Measurements from ENCODE around the gene TMEM120B. TPM values are rescaled to one million over a fixed set of nuclear protein-coding genes. Genes with fewer than 3 reads are reported as not detected.

Gene TMEM120B
- total and polyA plus RNA-seq, 2 of the 13 experiments (the other 11 are each of a cell fraction or from before 2014, with no cell fraction given): 7.1 to 12.9 TPM

DNA sequence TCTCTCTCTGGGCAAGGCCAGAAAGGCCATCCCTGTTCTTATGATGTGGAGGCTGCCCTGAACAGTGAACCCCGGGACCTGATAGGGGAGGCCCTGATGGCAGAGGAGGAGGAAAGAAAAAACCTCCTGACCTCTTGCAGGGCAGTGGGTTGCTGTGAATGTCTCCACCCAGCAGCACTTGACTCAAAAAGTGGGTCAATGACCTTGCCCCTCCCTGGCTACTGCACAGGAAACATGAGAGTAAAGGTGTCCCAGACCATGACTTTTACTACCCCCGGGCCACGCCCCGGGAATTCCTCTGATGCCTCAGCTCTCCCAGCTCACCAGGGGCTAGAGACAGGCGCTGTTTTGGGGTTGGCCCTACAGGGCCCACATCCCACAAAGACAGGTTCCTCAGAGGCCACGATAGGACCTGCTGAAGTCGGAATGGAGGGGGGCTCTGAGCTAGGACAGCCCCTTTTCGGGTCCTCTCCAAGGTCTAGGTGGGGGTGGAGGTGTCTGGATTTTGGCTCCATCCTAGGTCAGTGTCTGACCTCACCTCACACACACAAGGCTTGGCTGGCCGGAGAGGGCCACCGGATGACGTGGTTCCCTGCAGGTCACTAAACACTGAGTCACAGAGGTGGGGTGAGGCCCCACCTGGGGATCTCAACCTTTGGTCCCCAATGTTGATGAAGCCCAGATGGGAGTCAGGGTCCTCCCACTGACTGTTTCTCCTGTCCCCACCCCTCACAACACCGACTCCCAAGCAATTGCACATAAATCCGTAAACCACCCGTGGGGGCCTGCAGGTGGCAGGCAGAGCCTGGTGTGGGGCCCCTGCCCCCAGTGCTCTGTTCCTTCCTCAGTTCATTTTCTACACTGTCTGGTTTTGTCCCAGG is 79.4 kb downstream of the TMEM120B start (continued):
- TF ChIP-seq GABPA (IDR thresholded peaks at IDR 0.05; ENCODE audit: low read depth, low read length) (no peak), GABPA (CRISPR knock-in tag; IDR thresholded peaks at IDR 0.05; ENCODE audit: low read depth) (peak; percentile 41; the same call in 1 of the 2 replicates), TEAD3 (CRISPR knock-in tag; optimal IDR thresholded peaks at IDR 0.05; ENCODE audit: borderline replicate concordance) (peak; percentile 53), NPAS2 (CRISPR knock-in tag; IDR thresholded peaks at IDR 0.05; ENCODE audit: borderline replicate concordance) (no peak), STAT5B (CRISPR knock-in tag; IDR thresholded peaks at IDR 0.05) (no peak), DNMT3B (CRISPR knock-in tag; conservative IDR thresholded peaks at IDR 0.05) (no peak), KLF16 (CRISPR knock-in tag; IDR thresholded peaks at IDR 0.05) (no peak), MXI1 (IDR thresholded peaks at IDR 0.05; ENCODE audit: borderline replicate concordance, low read depth, low read length) (peak; percentile 24; the same call in 1 of the 3 replicates), ZNF510 (CRISPR knock-in tag; IDR thresholded peaks at IDR 0.05; ENCODE audit: low read depth) (no peak; the same call in 1 of the 2 replicates), ZNF329 (CRISPR knock-in tag; IDR thresholded peaks at IDR 0.05; ENCODE audit: low read depth) (no peak), ARNT2 (CRISPR knock-in tag; IDR thresholded peaks at IDR 0.05; ENCODE audit: low read depth) (no peak), HDAC1 (CRISPR knock-in tag; IDR thresholded peaks at IDR 0.05) (peak; percentile 53), ZNF24 (IDR thresholded peaks at IDR 0.05) (no peak), ETV6 (CRISPR knock-in tag; conservative IDR thresholded peaks at IDR 0.05) (no peak; the same call in 1 of the 2 replicates), PLRG1 (conservative IDR thresholded peaks at IDR 0.05) (no peak), ELF3 (CRISPR knock-in tag; IDR thresholded peaks at IDR 0.05) (no peak; the same call in 1 of the 2 replicates)
- TF ChIP-seq, protein P1, sequence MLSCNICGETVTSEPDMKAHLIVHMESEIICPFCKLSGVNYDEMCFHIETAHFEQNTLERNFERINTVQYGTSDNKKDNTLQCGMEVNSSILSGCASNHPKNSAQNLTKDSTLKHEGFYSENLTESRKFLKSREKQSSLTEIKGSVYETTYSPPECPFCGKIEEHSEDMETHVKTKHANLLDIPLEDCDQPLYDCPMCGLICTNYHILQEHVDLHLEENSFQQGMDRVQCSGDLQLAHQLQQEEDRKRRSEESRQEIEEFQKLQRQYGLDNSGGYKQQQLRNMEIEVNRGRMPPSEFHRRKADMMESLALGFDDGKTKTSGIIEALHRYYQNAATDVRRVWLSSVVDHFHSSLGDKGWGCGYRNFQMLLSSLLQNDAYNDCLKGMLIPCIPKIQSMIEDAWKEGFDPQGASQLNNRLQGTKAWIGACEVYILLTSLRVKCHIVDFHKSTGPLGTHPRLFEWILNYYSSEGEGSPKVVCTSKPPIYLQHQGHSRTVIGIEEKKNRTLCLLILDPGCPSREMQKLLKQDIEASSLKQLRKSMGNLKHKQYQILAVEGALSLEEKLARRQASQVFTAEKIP (CRISPR knock-in tag; IDR thresholded peaks at IDR 0.05; ENCODE audit: borderline replicate concordance): no peak
- TF ChIP-seq, protein P2, sequence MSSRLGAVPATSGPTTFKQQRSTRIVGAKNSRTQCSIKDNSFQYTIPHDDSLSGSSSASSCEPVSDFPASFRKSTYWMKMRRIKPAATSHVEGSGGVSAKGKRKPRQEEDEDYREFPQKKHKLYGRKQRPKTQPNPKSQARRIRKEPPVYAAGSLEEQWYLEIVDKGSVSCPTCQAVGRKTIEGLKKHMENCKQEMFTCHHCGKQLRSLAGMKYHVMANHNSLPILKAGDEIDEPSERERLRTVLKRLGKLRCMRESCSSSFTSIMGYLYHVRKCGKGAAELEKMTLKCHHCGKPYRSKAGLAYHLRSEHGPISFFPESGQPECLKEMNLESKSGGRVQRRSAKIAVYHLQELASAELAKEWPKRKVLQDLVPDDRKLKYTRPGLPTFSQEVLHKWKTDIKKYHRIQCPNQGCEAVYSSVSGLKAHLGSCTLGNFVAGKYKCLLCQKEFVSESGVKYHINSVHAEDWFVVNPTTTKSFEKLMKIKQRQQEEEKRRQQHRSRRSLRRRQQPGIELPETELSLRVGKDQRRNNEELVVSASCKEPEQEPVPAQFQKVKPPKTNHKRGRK (CRISPR knock-in tag; IDR thresholded peaks at IDR 0.05): no peak
- TF ChIP-seq, protein P3, sequence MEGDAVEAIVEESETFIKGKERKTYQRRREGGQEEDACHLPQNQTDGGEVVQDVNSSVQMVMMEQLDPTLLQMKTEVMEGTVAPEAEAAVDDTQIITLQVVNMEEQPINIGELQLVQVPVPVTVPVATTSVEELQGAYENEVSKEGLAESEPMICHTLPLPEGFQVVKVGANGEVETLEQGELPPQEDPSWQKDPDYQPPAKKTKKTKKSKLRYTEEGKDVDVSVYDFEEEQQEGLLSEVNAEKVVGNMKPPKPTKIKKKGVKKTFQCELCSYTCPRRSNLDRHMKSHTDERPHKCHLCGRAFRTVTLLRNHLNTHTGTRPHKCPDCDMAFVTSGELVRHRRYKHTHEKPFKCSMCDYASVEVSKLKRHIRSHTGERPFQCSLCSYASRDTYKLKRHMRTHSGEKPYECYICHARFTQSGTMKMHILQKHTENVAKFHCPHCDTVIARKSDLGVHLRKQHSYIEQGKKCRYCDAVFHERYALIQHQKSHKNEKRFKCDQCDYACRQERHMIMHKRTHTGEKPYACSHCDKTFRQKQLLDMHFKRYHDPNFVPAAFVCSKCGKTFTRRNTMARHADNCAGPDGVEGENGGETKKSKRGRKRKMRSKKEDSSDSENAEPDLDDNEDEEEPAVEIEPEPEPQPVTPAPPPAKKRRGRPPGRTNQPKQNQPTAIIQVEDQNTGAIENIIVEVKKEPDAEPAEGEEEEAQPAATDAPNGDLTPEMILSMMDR (CRISPR knock-in tag; IDR thresholded peaks at IDR 0.05): peak; percentile 34
- TF ChIP-seq, protein P4, sequence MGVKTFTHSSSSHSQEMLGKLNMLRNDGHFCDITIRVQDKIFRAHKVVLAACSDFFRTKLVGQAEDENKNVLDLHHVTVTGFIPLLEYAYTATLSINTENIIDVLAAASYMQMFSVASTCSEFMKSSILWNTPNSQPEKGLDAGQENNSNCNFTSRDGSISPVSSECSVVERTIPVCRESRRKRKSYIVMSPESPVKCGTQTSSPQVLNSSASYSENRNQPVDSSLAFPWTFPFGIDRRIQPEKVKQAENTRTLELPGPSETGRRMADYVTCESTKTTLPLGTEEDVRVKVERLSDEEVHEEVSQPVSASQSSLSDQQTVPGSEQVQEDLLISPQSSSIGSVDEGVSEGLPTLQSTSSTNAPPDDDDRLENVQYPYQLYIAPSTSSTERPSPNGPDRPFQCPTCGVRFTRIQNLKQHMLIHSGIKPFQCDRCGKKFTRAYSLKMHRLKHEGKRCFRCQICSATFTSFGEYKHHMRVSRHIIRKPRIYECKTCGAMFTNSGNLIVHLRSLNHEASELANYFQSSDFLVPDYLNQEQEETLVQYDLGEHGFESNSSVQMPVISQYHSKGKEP (CRISPR knock-in tag; IDR thresholded peaks at IDR 0.05): no peak
- TF ChIP-seq, protein P5, sequence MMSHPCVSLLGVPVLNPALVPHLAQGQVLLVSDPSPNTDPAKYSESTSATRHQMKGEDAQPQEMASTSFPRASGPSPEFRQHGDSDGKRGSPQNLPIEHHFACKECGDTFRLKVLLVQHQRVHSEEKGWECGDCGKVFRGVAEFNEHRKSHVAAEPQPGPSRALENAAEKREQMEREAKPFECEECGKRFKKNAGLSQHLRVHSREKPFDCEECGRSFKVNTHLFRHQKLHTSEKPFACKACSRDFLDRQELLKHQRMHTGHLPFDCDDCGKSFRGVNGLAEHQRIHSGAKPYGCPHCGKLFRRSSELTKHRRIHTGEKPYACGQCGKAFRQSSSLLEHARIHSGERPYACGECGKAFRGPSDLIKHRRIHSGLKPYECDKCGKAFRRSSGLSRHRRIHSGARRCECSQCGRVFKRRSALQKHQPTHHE (CRISPR knock-in tag; IDR thresholded peaks at IDR 0.05; ENCODE audit: borderline replicate concordance): no peak
- TF ChIP-seq, protein P6, sequence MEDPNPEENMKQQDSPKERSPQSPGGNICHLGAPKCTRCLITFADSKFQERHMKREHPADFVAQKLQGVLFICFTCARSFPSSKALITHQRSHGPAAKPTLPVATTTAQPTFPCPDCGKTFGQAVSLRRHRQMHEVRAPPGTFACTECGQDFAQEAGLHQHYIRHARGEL (CRISPR knock-in tag; IDR thresholded peaks at IDR 0.05): no peak
